SK-N-SH (cell line): ENCODE data around the gene LAPTM5. TPM values are rescaled to one million over a fixed set of nuclear protein-coding genes. Genes with fewer than 3 reads are reported as not detected.

ENCODE experiments used
- CTCF ChIA-PET: fragments of 300-600, 350-600 bp; formaldehyde crosslinking; extraction: SDS; loops from one replicate; lab custom pipeline; 2021; lab: Yijun Ruan, JAX
- POLR2A ChIA-PET: fragments of 350-600 bp; sonication (Branson Sonifier 250); formaldehyde crosslinking; extraction: SDS; loops from one replicate; lab custom pipeline; 2020; ENCODE audit warnings: antibody characterized with exemption, inconsistent platforms; lab: Yijun Ruan, JAX
- DNase-seq: peaks from one replicate; pipeline ENCODE4 v3.0.0; 2012
- H2AFZ ChIP-seq: fragments of 200-600 bp; sonication (generic); 2 replicates; pipeline ENCODE4 v1.8.1; 2016; ENCODE audit warnings: antibody characterized with exemption, mild to moderate bottlenecking, low read depth
- H3F3A ChIP-seq: fragments of 200-600 bp; sonication (generic); replicated peaks from 2 replicates; pipeline ENCODE3; 2016; ENCODE audit warnings: antibody characterized with exemption, mild to moderate bottlenecking; ENCODE audit not compliant: insufficient read depth
- H3K27ac ChIP-seq, 2 experiments: fragments of 200-500 bp in 1 of 2; fragments of 200-600 bp in 1 of 2; sonication (Bioruptor generic) in 1 of 2; sonication (generic), shearing (Covaris generic) in 1 of 2; 2 replicates each; pipeline versions ENCODE4 v1.5.1 to v1.6.1; 2014 to 2016; ENCODE audit warnings: low read depth in 2 of 2, inconsistent platforms in 1 of 2, low read length in 1 of 2, mild to moderate bottlenecking in 1 of 2, mixed read lengths in 1 of 2
- H3K27me3 ChIP-seq: fragments of 200-600 bp; sonication (generic), shearing (Covaris generic); 2 replicates; pipeline ENCODE4 v1.6.1; 2016; ENCODE audit warnings: mixed run types; ENCODE audit not compliant: insufficient read depth
- H3K36me3 ChIP-seq, 2 experiments: fragments of 200-500 bp in 1 of 2; fragments of 200-600 bp in 1 of 2; sonication (Bioruptor generic) in 1 of 2; sonication (generic) in 1 of 2; replicated peaks in 1 of 2; 2 replicates each; pipeline versions ENCODE3 to v1.5.1; 2014 to 2016; ENCODE audit warnings: low read length in 1 of 2, mild to moderate bottlenecking in 1 of 2; ENCODE audit not compliant: insufficient read depth in 2 of 2, control insufficient read depth in 1 of 2
- H3K4me1 ChIP-seq, 2 experiments: fragments of 200-500 bp in 1 of 2; fragments of 200-600 bp in 1 of 2; sonication (Bioruptor generic) in 1 of 2; sonication (generic), shearing (Covaris generic) in 1 of 2; 2 replicates each; pipeline versions ENCODE4 v1.5.1 to v1.6.1; 2014 to 2016; ENCODE audit warnings: low read depth in 1 of 2, low read length in 1 of 2, mixed run types in 1 of 2; ENCODE audit not compliant: insufficient read depth in 2 of 2, control insufficient read depth in 1 of 2
- H3K4me2 ChIP-seq: fragments of 200-600 bp; sonication (generic), shearing (Covaris generic); 2 replicates; pipeline ENCODE4 v1.6.1; 2017; ENCODE audit warnings: mixed run types
- H3K4me3 ChIP-seq, 2 experiments: fragments of 200-500 bp in 1 of 2; fragments of 200-600 bp in 1 of 2; sonication (Bioruptor generic) in 1 of 2; sonication (generic), shearing (Covaris generic) in 1 of 2; 2 replicates each; pipeline versions ENCODE4 v1.5.1 to v1.8.1; 2014 to 2016; ENCODE audit warnings: low read depth in 2 of 2, inconsistent platforms in 1 of 2, low read length in 1 of 2, mild to moderate bottlenecking in 1 of 2, mixed read lengths in 1 of 2, moderate library complexity in 1 of 2
- H3K79me2 ChIP-seq: fragments of 200-600 bp; sonication (generic); 2 replicates; pipeline ENCODE4 v1.8.1; 2017; ENCODE audit warnings: mild to moderate bottlenecking; ENCODE audit not compliant: insufficient read depth
- H3K9ac ChIP-seq: fragments of 200-600 bp; sonication (generic); 2 replicates; pipeline ENCODE4 v1.6.1; 2017; ENCODE audit warnings: mixed run types
- H3K9me2 ChIP-seq: fragments of 200-600 bp; sonication (generic); 2 replicates; pipeline ENCODE4 v1.6.1; 2017; ENCODE audit warnings: mixed run types
- H3K9me3 ChIP-seq: fragments of 200-600 bp; sonication (generic); 2 replicates; pipeline ENCODE4 v1.6.1; 2017; ENCODE audit warnings: mixed run types, mild to moderate bottlenecking, moderate library complexity
- H4K20me1 ChIP-seq: fragments of 200-600 bp; sonication (generic); 2 replicates; pipeline ENCODE4 v1.6.1; 2017; ENCODE audit warnings: mild to moderate bottlenecking, mixed run types; ENCODE audit not compliant: insufficient read depth
- CHD2 ChIP-seq: fragments of 150-350 bp; IDR thresholded peaks from 2 replicates; pipeline ENCODE4 v1.6.1; 2018; ENCODE audit warnings: low read length; ENCODE audit not compliant: partially characterized antibody
- ELF1 ChIP-seq: IDR thresholded peaks from 2 replicates; pipeline ENCODE4 v1.4.0; 2012
- FOSL2 ChIP-seq: IDR thresholded peaks from 2 replicates; pipeline ENCODE4 v1.4.0; 2012; ENCODE audit warnings: low read depth, mild to moderate bottlenecking, moderate library complexity, borderline replicate concordance
- FOXM1 ChIP-seq: IDR thresholded peaks from 2 replicates; pipeline ENCODE4 v1.4.0; 2012; ENCODE audit warnings: low read depth, mild to moderate bottlenecking
- GABPA ChIP-seq: IDR thresholded peaks from 2 replicates; pipeline ENCODE4 v1.4.0; 2012; ENCODE audit warnings: low read depth, mild to moderate bottlenecking
- GATA2 ChIP-seq: sonication (generic); formaldehyde crosslinking; IDR thresholded peaks from 2 replicates; pipeline ENCODE4 v1.5.0; 2020; ENCODE audit warnings: mild to moderate bottlenecking, missing genetic modification reagents
- JUND ChIP-seq: IDR thresholded peaks from 2 replicates; pipeline ENCODE4 v1.4.0; 2012
- NFIC ChIP-seq: IDR thresholded peaks from 2 replicates; pipeline ENCODE4 v1.4.0; 2012; ENCODE audit warnings: borderline replicate concordance
- RAD21 ChIP-seq: IDR thresholded peaks from 2 replicates; pipeline ENCODE4 v1.6.1; 2012; ENCODE audit warnings: mild to moderate bottlenecking, low read length
- RXRA ChIP-seq: IDR thresholded peaks from 2 replicates; pipeline ENCODE4 v1.4.0; 2012; ENCODE audit warnings: low read depth, mild to moderate bottlenecking, borderline replicate concordance
- SIN3A ChIP-seq: IDR thresholded peaks from 2 replicates; pipeline ENCODE4 v1.6.1; 2012; ENCODE audit warnings: low read depth, mild to moderate bottlenecking, low read length, moderate library complexity, borderline replicate concordance
- SMC3 ChIP-seq: IDR thresholded peaks from 2 replicates; pipeline ENCODE4 v1.6.1; 2012; ENCODE audit warnings: low read depth, low read length, improper control_type of control experiment
- WGBS: methylation state at CpG from one replicate; pipeline ENCODE4 v1.1.6; 2017; ENCODE audit warnings: low lambda C conversion rate; 5-methylcytosine and 5-hydroxymethylcytosine counted together
- polyA plus RNA-seq, 3 experiments: library from polyadenylated mRNA; depleted of rRNA; stranded (reverse); fragments of >200 nt; gene quantifications; 2 replicates each; pipeline ENCODE4 v1.2.3, GENCODE V29; 2012
- TF ChIP-seq, protein P1 (sequence below): IDR thresholded peaks from 2 replicates; pipeline ENCODE4 v1.4.0; 2012; ENCODE audit warnings: low read depth, borderline replicate concordance
- TF ChIP-seq, protein P2 (sequence below): fragments of 150-350 bp; IDR thresholded peaks from 2 replicates; pipeline ENCODE4 v1.6.1; 2017; ENCODE audit warnings: antibody characterized with exemption, low read length, low read depth, borderline replicate concordance
- TF ChIP-seq, protein P3 (sequence below): fragments of 200-600 bp; sonication (generic); IDR thresholded peaks from 2 replicates; pipeline ENCODE4 v1.6.1; 2017; ENCODE audit warnings: antibody characterized with exemption, mild to moderate bottlenecking, moderate library complexity
- TF ChIP-seq, protein P4 (sequence below): IDR thresholded peaks from 2 replicates; pipeline ENCODE4 v1.4.0; 2012; ENCODE audit warnings: low read depth, borderline replicate concordance
- TF ChIP-seq, protein P5 (sequence below): IDR thresholded peaks from 2 replicates; pipeline ENCODE4; 2012

LAPTM5 gene
- polyA plus RNA-seq, 1 of the 3 experiments (the other 2 are of a cell fraction): 1.1 TPM

DNA sequence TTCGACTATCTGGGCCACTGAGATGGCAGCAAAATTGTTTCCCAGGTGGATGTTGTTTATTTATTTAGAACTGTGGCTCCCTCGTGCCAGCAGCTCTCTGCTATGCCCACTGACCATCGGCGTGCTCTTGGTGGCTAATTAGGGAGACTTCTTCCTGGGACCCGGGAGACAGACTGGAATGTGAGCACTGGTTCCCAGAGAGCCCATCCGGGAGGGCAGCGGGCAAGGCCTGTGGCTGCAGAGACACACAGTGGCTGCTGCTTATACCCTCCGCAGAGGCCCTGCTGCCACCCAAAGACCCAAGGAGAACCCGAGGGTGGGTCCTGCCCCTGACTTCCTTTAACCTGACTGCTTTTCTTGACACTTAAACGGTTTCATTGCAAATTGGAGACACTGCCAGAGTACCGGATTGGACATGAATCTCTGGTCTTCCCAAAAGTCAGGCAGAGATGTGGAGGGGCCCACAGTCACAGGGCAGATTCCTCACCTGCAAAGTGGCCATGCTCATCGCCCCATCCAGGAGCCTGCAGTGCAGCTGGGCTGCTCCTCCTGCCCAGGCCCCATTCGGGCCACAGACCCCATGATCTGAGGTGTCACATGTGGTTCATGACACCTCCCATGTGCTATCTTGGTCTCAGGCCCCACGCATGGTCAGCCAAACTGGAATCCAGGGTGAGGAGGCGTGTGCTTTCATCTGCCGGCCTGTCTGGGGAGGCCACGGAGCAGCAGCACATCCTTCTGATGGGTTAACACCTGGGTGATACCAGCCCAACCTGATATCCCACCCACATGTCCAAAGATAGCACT, 28.5 kb downstream of the LAPTM5 start:
- Histone ChIP-seq H3K9me2 (no peaks in the 10 kb centered on the region), H3K27ac (no peak overlapping the region), H3K79me2 (no peaks in the 10 kb centered on the region), H3K27me3 (no peaks in the 10 kb centered on the region), H3K36me3 (peaks cover 0 to 9% of the 10 kb centered on the region in 2 experiments), H3K4me3 (no peak overlapping the region), H3K4me1 (peaks cover 6% of the 10 kb centered on the region in 2 experiments; a peak in 3 of 4 replicates), H3K9me3 (no peaks in the 10 kb centered on the region), H3F3A (peaks cover 11% of the 10 kb centered on the region), H3K9ac (no peak overlapping the region)
- WGBS: 79% methylated on average over 11 of the region's 17 CpGs
- POLR2A ChIA-PET: no interaction called here
- CTCF ChIA-PET: interaction anchor here (1.7 to 14.9 kb wide), 4 partner anchors 10 to 182 kb away, joined by 5 to 377 read pairs (median 26); no protein-coding TSS in a partner anchor
- no peak for TF ChIP-seq GATA2
- TF ChIP-seq CHD2: no peak
- no peak for TF ChIP-seq JUND
- no peak for TF ChIP-seq GABPA
- TF ChIP-seq ELF1: no peak
- TF ChIP-seq RXRA: no peak
- TF ChIP-seq, protein P1, sequence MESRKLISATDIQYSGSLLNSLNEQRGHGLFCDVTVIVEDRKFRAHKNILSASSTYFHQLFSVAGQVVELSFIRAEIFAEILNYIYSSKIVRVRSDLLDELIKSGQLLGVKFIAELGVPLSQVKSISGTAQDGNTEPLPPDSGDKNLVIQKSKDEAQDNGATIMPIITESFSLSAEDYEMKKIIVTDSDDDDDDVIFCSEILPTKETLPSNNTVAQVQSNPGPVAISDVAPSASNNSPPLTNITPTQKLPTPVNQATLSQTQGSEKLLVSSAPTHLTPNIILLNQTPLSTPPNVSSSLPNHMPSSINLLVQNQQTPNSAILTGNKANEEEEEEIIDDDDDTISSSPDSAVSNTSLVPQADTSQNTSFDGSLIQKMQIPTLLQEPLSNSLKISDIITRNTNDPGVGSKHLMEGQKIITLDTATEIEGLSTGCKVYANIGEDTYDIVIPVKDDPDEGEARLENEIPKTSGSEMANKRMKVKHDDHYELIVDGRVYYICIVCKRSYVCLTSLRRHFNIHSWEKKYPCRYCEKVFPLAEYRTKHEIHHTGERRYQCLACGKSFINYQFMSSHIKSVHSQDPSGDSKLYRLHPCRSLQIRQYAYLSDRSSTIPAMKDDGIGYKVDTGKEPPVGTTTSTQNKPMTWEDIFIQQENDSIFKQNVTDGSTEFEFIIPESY: no peak
- no peak for TF ChIP-seq SMC3
- TF ChIP-seq NFIC: no peak
- TF ChIP-seq, protein P2, sequence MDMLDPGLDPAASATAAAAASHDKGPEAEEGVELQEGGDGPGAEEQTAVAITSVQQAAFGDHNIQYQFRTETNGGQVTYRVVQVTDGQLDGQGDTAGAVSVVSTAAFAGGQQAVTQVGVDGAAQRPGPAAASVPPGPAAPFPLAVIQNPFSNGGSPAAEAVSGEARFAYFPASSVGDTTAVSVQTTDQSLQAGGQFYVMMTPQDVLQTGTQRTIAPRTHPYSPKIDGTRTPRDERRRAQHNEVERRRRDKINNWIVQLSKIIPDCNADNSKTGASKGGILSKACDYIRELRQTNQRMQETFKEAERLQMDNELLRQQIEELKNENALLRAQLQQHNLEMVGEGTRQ: no peak
- TF ChIP-seq, protein P3, sequence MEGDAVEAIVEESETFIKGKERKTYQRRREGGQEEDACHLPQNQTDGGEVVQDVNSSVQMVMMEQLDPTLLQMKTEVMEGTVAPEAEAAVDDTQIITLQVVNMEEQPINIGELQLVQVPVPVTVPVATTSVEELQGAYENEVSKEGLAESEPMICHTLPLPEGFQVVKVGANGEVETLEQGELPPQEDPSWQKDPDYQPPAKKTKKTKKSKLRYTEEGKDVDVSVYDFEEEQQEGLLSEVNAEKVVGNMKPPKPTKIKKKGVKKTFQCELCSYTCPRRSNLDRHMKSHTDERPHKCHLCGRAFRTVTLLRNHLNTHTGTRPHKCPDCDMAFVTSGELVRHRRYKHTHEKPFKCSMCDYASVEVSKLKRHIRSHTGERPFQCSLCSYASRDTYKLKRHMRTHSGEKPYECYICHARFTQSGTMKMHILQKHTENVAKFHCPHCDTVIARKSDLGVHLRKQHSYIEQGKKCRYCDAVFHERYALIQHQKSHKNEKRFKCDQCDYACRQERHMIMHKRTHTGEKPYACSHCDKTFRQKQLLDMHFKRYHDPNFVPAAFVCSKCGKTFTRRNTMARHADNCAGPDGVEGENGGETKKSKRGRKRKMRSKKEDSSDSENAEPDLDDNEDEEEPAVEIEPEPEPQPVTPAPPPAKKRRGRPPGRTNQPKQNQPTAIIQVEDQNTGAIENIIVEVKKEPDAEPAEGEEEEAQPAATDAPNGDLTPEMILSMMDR: no peak
- TF ChIP-seq RAD21: no peak
- no peak for TF ChIP-seq FOSL2
- TF ChIP-seq, protein P4, sequence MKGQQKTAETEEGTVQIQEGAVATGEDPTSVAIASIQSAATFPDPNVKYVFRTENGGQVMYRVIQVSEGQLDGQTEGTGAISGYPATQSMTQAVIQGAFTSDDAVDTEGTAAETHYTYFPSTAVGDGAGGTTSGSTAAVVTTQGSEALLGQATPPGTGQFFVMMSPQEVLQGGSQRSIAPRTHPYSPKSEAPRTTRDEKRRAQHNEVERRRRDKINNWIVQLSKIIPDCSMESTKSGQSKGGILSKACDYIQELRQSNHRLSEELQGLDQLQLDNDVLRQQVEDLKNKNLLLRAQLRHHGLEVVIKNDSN: no peak
- TF ChIP-seq, protein P5, sequence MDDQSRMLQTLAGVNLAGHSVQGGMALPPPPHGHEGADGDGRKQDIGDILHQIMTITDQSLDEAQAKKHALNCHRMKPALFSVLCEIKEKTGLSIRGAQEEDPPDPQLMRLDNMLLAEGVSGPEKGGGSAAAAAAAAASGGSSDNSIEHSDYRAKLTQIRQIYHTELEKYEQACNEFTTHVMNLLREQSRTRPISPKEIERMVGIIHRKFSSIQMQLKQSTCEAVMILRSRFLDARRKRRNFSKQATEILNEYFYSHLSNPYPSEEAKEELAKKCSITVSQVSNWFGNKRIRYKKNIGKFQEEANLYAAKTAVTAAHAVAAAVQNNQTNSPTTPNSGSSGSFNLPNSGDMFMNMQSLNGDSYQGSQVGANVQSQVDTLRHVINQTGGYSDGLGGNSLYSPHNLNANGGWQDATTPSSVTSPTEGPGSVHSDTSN: no peak
- TF ChIP-seq FOXM1: no peak
- TF ChIP-seq SIN3A: no peak
- TF ChIP-seq, all 33 proteins: peak for 0
- H2AFZ ChIP-seq: no peak overlapping the region
- DNase-seq: no peak
- no peak overlapping the region for H3K4me2 ChIP-seq
- no peaks in the 10 kb centered on the region for H4K20me1 ChIP-seq
